ENCODE measurements around the gene SSR3.

- TF ChIP-seq, protein P1, sequence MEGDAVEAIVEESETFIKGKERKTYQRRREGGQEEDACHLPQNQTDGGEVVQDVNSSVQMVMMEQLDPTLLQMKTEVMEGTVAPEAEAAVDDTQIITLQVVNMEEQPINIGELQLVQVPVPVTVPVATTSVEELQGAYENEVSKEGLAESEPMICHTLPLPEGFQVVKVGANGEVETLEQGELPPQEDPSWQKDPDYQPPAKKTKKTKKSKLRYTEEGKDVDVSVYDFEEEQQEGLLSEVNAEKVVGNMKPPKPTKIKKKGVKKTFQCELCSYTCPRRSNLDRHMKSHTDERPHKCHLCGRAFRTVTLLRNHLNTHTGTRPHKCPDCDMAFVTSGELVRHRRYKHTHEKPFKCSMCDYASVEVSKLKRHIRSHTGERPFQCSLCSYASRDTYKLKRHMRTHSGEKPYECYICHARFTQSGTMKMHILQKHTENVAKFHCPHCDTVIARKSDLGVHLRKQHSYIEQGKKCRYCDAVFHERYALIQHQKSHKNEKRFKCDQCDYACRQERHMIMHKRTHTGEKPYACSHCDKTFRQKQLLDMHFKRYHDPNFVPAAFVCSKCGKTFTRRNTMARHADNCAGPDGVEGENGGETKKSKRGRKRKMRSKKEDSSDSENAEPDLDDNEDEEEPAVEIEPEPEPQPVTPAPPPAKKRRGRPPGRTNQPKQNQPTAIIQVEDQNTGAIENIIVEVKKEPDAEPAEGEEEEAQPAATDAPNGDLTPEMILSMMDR (conservative IDR thresholded peaks at IDR 0.05 in 1 of 2, IDR thresholded peaks at IDR 0.05 in 1 of 2; ENCODE audit: low read depth in 1 of 2, low read length in 2 of 2) = no peak
- no peak for TF ChIP-seq EZH2 (IDR thresholded peaks at IDR 0.05; ENCODE audit: low read length, missing control alignments)
These were observed 9.2 kb upstream of the SSR3 start for GRCh38 chr3:156563900-156564682.
